SK-N-SH (cell line): ENCODE results near the gene CLEC4M. TPM values are rescaled to one million over a fixed set of nuclear protein-coding genes. Genes with fewer than 3 reads are reported as not detected.

ENCODE experiments used
- CTCF ChIA-PET: fragments of 300-600, 350-600 bp; formaldehyde crosslinking; extraction: SDS; loops from one replicate; lab custom pipeline; 2021; lab: Yijun Ruan, JAX
- POLR2A ChIA-PET: fragments of 350-600 bp; sonication (Branson Sonifier 250); formaldehyde crosslinking; extraction: SDS; loops from one replicate; lab custom pipeline; 2020; ENCODE audit warnings: antibody characterized with exemption, inconsistent platforms; lab: Yijun Ruan, JAX
- DNase-seq: peaks from one replicate; pipeline ENCODE4 v3.0.0; 2012
- H2AFZ ChIP-seq: fragments of 200-600 bp; sonication (generic); 2 replicates; pipeline ENCODE4 v1.8.1; 2016; ENCODE audit warnings: antibody characterized with exemption, mild to moderate bottlenecking, low read depth
- H3F3A ChIP-seq: fragments of 200-600 bp; sonication (generic); replicated peaks from 2 replicates; pipeline ENCODE3; 2016; ENCODE audit warnings: antibody characterized with exemption, mild to moderate bottlenecking; ENCODE audit not compliant: insufficient read depth
- H3K27ac ChIP-seq, 2 experiments: fragments of 200-500 bp in 1 of 2; fragments of 200-600 bp in 1 of 2; sonication (Bioruptor generic) in 1 of 2; sonication (generic), shearing (Covaris generic) in 1 of 2; 2 replicates each; pipeline versions ENCODE4 v1.5.1 to v1.6.1; 2014 to 2016; ENCODE audit warnings: low read depth in 2 of 2, inconsistent platforms in 1 of 2, low read length in 1 of 2, mild to moderate bottlenecking in 1 of 2, mixed read lengths in 1 of 2
- H3K27me3 ChIP-seq: fragments of 200-600 bp; sonication (generic), shearing (Covaris generic); 2 replicates; pipeline ENCODE4 v1.6.1; 2016; ENCODE audit warnings: mixed run types; ENCODE audit not compliant: insufficient read depth
- H3K36me3 ChIP-seq, 2 experiments: fragments of 200-500 bp in 1 of 2; fragments of 200-600 bp in 1 of 2; sonication (Bioruptor generic) in 1 of 2; sonication (generic) in 1 of 2; replicated peaks in 1 of 2; 2 replicates each; pipeline versions ENCODE3 to v1.5.1; 2014 to 2016; ENCODE audit warnings: low read length in 1 of 2, mild to moderate bottlenecking in 1 of 2; ENCODE audit not compliant: insufficient read depth in 2 of 2, control insufficient read depth in 1 of 2
- H3K4me1 ChIP-seq, 2 experiments: fragments of 200-500 bp in 1 of 2; fragments of 200-600 bp in 1 of 2; sonication (Bioruptor generic) in 1 of 2; sonication (generic), shearing (Covaris generic) in 1 of 2; 2 replicates each; pipeline versions ENCODE4 v1.5.1 to v1.6.1; 2014 to 2016; ENCODE audit warnings: low read depth in 1 of 2, low read length in 1 of 2, mixed run types in 1 of 2; ENCODE audit not compliant: insufficient read depth in 2 of 2, control insufficient read depth in 1 of 2
- H3K4me2 ChIP-seq: fragments of 200-600 bp; sonication (generic), shearing (Covaris generic); 2 replicates; pipeline ENCODE4 v1.6.1; 2017; ENCODE audit warnings: mixed run types
- H3K4me3 ChIP-seq, 2 experiments: fragments of 200-500 bp in 1 of 2; fragments of 200-600 bp in 1 of 2; sonication (Bioruptor generic) in 1 of 2; sonication (generic), shearing (Covaris generic) in 1 of 2; 2 replicates each; pipeline versions ENCODE4 v1.5.1 to v1.8.1; 2014 to 2016; ENCODE audit warnings: low read depth in 2 of 2, inconsistent platforms in 1 of 2, low read length in 1 of 2, mild to moderate bottlenecking in 1 of 2, mixed read lengths in 1 of 2, moderate library complexity in 1 of 2
- H3K79me2 ChIP-seq: fragments of 200-600 bp; sonication (generic); 2 replicates; pipeline ENCODE4 v1.8.1; 2017; ENCODE audit warnings: mild to moderate bottlenecking; ENCODE audit not compliant: insufficient read depth
- H3K9ac ChIP-seq: fragments of 200-600 bp; sonication (generic); 2 replicates; pipeline ENCODE4 v1.6.1; 2017; ENCODE audit warnings: mixed run types
- H3K9me2 ChIP-seq: fragments of 200-600 bp; sonication (generic); 2 replicates; pipeline ENCODE4 v1.6.1; 2017; ENCODE audit warnings: mixed run types
- H3K9me3 ChIP-seq: fragments of 200-600 bp; sonication (generic); 2 replicates; pipeline ENCODE4 v1.6.1; 2017; ENCODE audit warnings: mixed run types, mild to moderate bottlenecking, moderate library complexity
- H4K20me1 ChIP-seq: fragments of 200-600 bp; sonication (generic); 2 replicates; pipeline ENCODE4 v1.6.1; 2017; ENCODE audit warnings: mild to moderate bottlenecking, mixed run types; ENCODE audit not compliant: insufficient read depth
- CHD2 ChIP-seq: fragments of 150-350 bp; IDR thresholded peaks from 2 replicates; pipeline ENCODE4 v1.6.1; 2018; ENCODE audit warnings: low read length; ENCODE audit not compliant: partially characterized antibody
- CTCF ChIP-seq: fragments of 200-600 bp; sonication (generic); IDR thresholded peaks from 2 replicates; pipeline ENCODE4 v1.6.1; 2017; ENCODE audit warnings: antibody characterized with exemption, mild to moderate bottlenecking, moderate library complexity
- EZH2phosphoT487 ChIP-seq: fragments of 200-600 bp; sonication (generic); IDR thresholded peaks from 2 replicates; pipeline ENCODE4 v1.6.1; 2017; ENCODE audit warnings: low read depth, mixed run types, mild to moderate bottlenecking, antibody characterized with exemption, moderate library complexity, borderline replicate concordance
- FOXM1 ChIP-seq: IDR thresholded peaks from 2 replicates; pipeline ENCODE4 v1.4.0; 2012; ENCODE audit warnings: low read depth, mild to moderate bottlenecking
- GATA2 ChIP-seq: sonication (generic); formaldehyde crosslinking; IDR thresholded peaks from 2 replicates; pipeline ENCODE4 v1.5.0; 2020; ENCODE audit warnings: mild to moderate bottlenecking, missing genetic modification reagents
- JUND ChIP-seq: IDR thresholded peaks from 2 replicates; pipeline ENCODE4 v1.4.0; 2012
- MAX ChIP-seq: IDR thresholded peaks from 2 replicates; pipeline ENCODE4 v1.4.0; 2012; ENCODE audit warnings: low read depth
- MXI1 ChIP-seq: IDR thresholded peaks from 2 replicates; pipeline ENCODE4 v1.6.1; 2012; ENCODE audit warnings: mild to moderate bottlenecking, low read depth, low read length, improper control_type of control experiment
- NFIC ChIP-seq: IDR thresholded peaks from 2 replicates; pipeline ENCODE4 v1.4.0; 2012; ENCODE audit warnings: borderline replicate concordance
- NRF1 ChIP-seq: IDR thresholded peaks from 2 replicates; pipeline ENCODE4 v1.6.1; 2012; ENCODE audit warnings: low read depth, mild to moderate bottlenecking, low read length
- POLR2AphosphoS5 ChIP-seq: IDR thresholded peaks from 2 replicates; pipeline ENCODE4 v1.6.1; 2012; ENCODE audit warnings: low read depth, low read length
- RAD21 ChIP-seq: IDR thresholded peaks from 2 replicates; pipeline ENCODE4 v1.6.1; 2012; ENCODE audit warnings: mild to moderate bottlenecking, low read length
- RFX5 ChIP-seq: IDR thresholded peaks from 2 replicates; pipeline ENCODE4 v1.6.1; 2012; ENCODE audit warnings: mild to moderate bottlenecking, improper control_type of control experiment, low read length
- RXRA ChIP-seq: IDR thresholded peaks from 2 replicates; pipeline ENCODE4 v1.4.0; 2012; ENCODE audit warnings: low read depth, mild to moderate bottlenecking, borderline replicate concordance
- TAF1 ChIP-seq: IDR thresholded peaks from 2 replicates; pipeline ENCODE4 v1.6.1; 2012; ENCODE audit warnings: low read depth, mild to moderate bottlenecking, low read length, moderate library complexity, borderline replicate concordance
- USF1 ChIP-seq: IDR thresholded peaks from 2 replicates; pipeline ENCODE4 v1.4.0; 2012; ENCODE audit warnings: low read depth, borderline replicate concordance
- USF2 ChIP-seq: fragments of 150-350 bp; IDR thresholded peaks from 2 replicates; pipeline ENCODE4 v1.6.1; 2017; ENCODE audit warnings: antibody characterized with exemption, low read length, low read depth, borderline replicate concordance
- WGBS: methylation state at CpG from one replicate; pipeline ENCODE4 v1.1.6; 2017; ENCODE audit warnings: low lambda C conversion rate; 5-methylcytosine and 5-hydroxymethylcytosine counted together
- polyA plus RNA-seq, 3 experiments: library from polyadenylated mRNA; depleted of rRNA; stranded (reverse); fragments of >200 nt; gene quantifications; 2 replicates each; pipeline ENCODE4 v1.2.3, GENCODE V29; 2012

The CLEC4M gene
- polyA plus RNA-seq, 1 of the 3 experiments (the other 2 are of a cell fraction): not detected

GRCh38 chr19:7787141-7787540 lies 24.1 kb downstream of the CLEC4M start:
- Histone ChIP-seq H3K9me2 (no peaks in the 10 kb centered on the region), H3K79me2 (no peaks in the 10 kb centered on the region), H2AFZ (no peak overlapping the region), H3K4me3 (no peak overlapping the region), H3K36me3 (no peaks in the 10 kb centered on the region), H4K20me1 (no peaks in the 10 kb centered on the region), H3K9me3 (no peaks in the 10 kb centered on the region), H3F3A (no peaks in the 10 kb centered on the region), H3K4me1 (no peaks in the 10 kb centered on the region), H3K27me3 (peaks cover 73% of the 10 kb centered on the region), H3K27ac (no peak overlapping the region), H3K4me2 (no peak overlapping the region), H3K9ac (no peak overlapping the region)
- TF ChIP-seq CTCF: no peak
- TF ChIP-seq TAF1: no peak
- TF ChIP-seq RFX5: no peak
- no peak for TF ChIP-seq CHD2
- TF ChIP-seq POLR2AphosphoS5: no peak
- TF ChIP-seq RAD21: no peak
- TF ChIP-seq NRF1: no peak
- TF ChIP-seq RXRA: no peak
- TF ChIP-seq FOXM1: no peak
- ChIA-PET CTCF (interaction anchor here (1.5 kb wide), 1 partner anchor 13 kb away, joined by 8 read pairs; no protein-coding TSS in a partner anchor), POLR2A (no interaction called here)
- WGBS: 6% methylated on average over 10 of the region's 10 CpGs
- no peak for DNase-seq

- H3K9me2 ChIP-seq: no peaks in the 10 kb centered on the region
- ChIA-PET POLR2A (no interaction called here), CTCF (interaction anchor here (1.5 to 1.6 kb wide), 2 partner anchors 12 to 219 kb away, joined by 4 to 8 read pairs; no protein-coding TSS in a partner anchor)
- H3K79me2 ChIP-seq: no peaks in the 10 kb centered on the region
- H3K9me3 ChIP-seq: no peaks in the 10 kb centered on the region
- no peak overlapping the region for H3K4me3 ChIP-seq
- no peak overlapping the region for H2AFZ ChIP-seq
- TF ChIP-seq RXRA (no peak), MXI1 (no peak), USF2 (no peak), JUND (no peak), USF1 (no peak), NRF1 (no peak), RFX5 (no peak), TAF1 (no peak), EZH2phosphoT487 (no peak), CHD2 (no peak), NFIC (no peak), MAX (no peak), GATA2 (CRISPR knock-in tag) (no peak), RAD21 (no peak)
- no peaks in the 10 kb centered on the region for H3K4me1 ChIP-seq
- H3K4me2 ChIP-seq: no peak overlapping the region
- no peaks in the 10 kb centered on the region for H3K36me3 ChIP-seq
- H3K27ac ChIP-seq: no peak overlapping the region
- H3K27me3 ChIP-seq: peaks cover 68% of the 10 kb centered on the region
- no peaks in the 10 kb centered on the region for H3F3A ChIP-seq
- DNase-seq: no peak
- H4K20me1 ChIP-seq: no peaks in the 10 kb centered on the region
- H3K9ac ChIP-seq: no peak overlapping the region
- WGBS: 14% methylated on average over 3 of the region's 22 CpGs
Observed at GRCh38 chr19:7787602-7788177, 24.6 kb downstream of the CLEC4M start.
